CD4-positive, alpha-beta T cell treated with Interleukin-4 for 4 hours (primary cell): Measurements from ENCODE around the gene MIA2.
"Not testable (repeated sequence)": the region's sequence is repeated elsewhere in the genome, so short reads cannot be mapped to it uniquely, and the experiment has no call there.

Experiments
- DNase-seq: peaks from one replicate; pipeline ENCODE4 v3.0.0-alpha.2; 2020

The MIA2 gene

DNA sequence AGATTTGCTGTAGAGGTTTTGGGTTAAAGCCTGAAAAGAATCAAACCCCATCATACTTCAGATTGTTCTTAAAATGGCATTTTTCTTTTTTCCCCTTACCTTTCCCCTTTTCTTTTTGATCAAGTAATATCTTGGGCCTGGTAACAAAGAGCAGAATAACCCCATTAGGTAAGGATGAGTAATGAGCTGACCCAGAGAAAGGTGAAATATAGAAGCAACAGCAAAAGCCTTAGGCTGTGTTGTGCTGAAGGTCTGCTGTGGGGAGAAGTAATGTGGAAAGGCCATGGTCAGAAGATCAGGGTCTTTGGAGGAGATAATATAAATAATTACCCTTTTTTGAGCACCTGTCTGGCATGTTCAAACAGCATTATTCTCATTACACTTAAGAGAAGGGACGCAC lies 42.3 kb downstream of the MIA2 start:
- no peak for DNase-seq

DNA sequence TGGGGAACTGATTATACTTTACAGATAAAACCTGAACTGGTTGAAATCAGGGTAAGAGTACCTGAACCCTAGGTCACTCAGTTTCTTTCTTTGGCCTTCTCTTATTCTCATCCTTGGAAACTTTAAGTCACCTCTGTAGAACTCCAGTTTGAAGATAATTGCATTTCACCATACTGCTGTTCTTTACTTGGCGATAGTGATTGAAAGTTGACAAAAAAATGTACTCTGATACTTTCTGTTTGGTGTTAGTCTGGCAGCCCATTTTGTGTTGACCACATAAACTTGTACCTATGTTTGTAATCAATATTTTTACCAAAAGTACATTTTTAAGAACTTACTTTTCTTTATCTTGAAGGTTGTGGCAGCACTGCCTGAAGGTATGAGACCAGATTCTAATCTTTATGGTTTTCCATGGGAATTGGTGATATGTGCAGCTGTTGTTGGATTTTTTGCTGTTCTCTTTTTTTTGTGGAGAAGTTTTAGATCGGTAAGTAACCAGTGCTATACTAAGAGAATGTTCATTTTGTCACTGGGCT lies 42.9 kb downstream of the MIA2 start:
- no peak for DNase-seq

DNA sequence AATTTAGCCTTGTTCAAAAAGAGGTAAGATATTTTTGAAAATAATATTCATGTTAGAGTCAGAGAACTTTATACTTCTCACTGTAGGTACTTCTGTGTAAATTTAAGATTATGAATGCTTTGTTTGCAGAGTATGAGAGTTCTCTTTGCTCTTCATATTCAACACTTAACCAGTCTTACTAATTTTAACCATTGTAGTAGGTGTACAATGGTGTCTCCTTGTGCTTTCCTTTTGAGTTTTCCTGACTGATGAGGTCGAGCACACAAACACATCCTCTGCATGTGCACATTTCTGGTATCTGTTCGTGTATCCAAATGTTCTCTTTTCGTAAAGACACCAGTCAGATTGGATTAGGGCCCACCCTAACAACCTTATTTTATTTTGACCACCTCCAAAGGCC lies 45.8 kb downstream of the MIA2 start:
- DNase-seq: no peak

DNA sequence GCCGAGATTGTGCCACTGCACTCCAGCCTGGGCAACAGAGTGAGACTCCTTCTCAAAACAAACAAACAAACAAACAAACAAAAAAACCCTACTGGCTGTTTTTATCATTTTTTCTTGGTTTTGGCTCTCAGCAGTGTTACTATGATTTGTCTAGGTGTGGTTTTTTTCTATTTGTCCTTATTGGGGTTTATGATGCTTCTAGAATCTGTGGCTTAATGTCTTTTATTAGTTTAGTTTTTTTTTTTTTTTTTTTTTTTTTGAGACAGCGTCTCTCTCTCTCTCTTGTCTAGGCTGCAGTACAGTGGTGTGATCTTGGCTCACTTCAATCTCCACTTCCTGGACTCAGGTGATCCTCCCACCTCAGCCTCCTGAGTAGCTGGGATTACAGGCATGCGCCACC lies 47.0 kb downstream of the MIA2 start:
- not testable (repeated sequence) for DNase-seq

DNA sequence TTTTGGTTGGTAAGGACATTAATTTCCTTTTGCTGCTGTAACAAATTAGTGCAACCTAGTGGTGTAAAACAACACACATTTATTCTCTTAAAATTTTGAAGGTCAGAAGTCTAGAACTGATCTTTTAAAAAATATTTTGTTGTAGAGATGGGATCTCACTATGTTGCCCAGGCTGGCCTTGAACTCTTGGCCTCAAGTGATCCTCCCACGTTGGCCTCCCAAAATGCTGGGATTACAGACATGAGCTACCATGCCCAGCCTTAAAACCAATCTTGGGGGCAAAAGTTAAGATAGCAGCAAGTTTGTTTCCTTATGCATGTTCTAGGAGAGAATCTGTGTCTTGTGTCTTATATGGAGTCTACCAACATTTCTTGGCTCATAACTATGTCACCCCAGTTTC lies 55.8 kb downstream of the MIA2 start:
- DNase-seq: no peak

DNA sequence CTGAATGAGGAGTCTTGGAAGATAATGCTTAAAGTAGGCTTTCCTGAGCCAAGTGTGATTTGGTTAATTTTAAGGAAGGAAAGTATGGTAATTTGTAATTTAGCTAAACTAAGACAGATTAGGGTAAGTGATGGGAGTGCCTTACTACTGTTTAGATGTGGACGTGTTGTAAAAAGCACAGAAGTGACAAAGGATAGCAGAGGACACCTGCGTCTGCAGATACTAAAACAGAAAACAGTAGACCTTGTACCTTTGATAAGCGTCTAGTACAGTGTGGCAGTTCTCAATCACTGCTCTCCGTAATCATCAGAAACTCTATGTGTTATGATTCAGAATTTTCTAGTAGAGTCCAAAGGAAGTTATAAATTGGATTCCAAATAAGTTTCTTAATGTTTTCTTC lies 58.0 kb downstream of the MIA2 start:
- no peak for DNase-seq

DNA sequence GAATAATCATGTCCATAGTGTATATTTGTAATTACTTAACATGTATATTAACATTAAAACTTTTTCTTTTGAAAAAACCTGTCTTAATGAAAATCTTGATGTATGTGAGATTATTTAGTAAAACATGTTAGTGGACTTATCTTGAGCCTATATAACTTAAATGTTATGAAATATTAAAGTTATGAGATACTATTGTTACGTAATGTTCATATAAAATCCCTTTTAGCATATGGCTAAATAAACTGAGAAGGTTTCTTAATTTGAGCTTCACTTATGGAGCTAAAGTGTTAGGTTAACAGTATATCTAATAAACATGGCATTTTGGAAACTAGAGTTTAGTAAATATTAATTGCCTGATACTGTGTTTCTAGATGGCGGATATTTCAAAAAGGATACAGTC lies 59.9 kb downstream of the MIA2 start:
- no peak for DNase-seq

DNA sequence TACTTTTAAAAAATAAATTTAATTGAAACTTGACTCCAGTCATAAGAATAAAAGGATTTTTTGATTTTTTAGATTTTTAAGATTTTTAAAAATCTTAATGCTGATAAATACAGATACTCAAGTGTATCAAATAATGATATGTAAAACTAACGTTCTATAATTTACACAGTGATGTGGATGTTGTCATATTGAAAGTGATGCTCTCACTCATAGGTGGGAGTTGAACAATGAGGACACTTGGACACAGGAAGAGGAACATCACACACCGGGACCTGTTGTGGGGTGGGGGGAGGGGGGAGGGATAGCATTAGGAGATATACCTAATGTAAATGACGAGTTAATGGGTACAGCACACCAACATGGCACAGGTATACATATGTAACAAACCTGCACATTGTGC lies 66.7 kb downstream of the MIA2 start:
- DNase-seq: not testable (repeated sequence)

DNA sequence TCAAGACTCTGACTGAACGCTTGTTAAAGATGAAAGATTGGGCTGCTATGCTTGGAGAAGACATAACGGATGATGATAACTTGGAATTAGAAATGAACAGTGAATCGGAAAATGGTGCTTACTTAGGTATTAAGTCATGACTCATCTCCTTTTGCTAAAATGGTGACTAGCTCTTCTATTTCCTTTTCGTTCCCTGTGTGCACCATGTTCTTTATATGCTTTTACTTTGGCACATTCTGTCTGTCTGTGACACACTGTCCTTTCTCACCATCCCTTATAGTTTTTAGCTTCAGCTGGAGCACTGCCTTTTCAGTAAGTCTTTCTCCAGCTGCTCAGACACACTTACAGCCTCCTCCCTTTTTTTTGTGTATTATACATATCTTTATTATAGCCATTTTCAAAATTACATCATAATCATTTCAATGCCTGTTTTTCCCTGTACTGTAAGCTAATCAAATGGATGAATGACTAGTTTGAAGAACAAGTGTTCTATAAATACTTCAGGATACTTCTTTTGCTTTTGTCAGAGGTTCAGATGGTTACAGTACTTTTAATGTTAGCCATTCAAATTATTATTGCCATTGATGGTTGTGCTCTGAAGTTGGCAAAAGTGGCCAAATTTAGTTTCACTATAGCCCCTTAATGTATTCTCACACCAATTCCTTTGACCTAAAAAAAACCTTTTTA lies 68.6 kb downstream of the MIA2 start:
- no peak for DNase-seq

DNA sequence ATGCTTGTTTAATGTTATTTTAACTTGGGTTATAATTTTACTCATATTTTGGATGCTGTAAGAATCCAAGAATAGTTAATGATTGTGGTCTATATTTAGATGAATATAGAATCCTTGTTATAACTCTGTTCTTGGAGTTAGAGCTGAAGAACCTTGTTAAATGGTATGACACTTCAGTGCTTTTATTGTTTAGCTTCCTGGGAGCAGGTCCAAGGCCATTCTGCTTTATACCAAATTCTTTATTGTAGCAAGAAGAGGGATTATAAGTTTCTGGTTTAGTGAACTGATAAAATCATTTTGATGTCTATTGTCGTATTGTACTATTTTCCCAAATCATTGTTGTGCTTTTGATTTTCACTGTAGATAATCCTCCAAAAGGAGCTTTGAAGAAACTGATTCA lies 69.4 kb downstream of the MIA2 start:
- DNase-seq: no peak

DNA sequence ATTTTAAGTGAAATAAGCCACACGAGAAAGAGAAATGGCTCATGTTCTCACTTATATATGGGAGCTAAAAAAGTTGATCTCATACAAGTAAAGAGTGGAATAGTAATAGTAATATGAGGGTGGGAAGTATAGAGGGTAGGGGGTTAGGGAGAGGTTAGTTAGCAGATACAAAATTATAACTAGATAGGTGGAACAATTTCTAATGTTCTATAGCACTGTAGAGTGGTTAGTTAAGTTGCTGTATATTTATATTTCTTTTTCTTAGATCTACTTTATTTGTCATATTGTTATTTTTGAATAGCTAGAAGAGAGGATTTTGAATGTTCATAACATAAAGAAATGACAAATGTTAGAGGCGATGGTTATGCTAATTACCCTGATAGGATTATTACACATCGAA lies 74.1 kb downstream of the MIA2 start:
- no peak for DNase-seq

DNA sequence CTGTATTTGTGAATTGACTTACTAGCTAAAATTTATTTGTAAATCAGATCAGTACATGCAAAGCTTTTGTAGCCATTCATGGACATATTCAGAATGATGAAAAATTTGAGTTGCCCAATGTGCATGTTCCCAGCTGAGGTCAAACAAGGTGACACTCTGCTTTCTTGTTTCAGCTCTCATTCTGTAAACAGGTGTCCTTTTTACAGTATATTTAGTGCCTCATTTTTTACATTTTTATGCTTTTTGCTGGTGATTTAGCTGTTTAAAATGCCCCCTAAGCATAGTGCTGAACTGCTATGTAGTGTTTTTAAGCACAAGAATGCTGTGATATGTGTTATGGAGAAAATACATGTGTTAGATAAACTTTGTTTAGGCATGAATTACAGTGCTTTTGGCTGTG lies 76.3 kb downstream of the MIA2 start:
- no peak for DNase-seq

DNA sequence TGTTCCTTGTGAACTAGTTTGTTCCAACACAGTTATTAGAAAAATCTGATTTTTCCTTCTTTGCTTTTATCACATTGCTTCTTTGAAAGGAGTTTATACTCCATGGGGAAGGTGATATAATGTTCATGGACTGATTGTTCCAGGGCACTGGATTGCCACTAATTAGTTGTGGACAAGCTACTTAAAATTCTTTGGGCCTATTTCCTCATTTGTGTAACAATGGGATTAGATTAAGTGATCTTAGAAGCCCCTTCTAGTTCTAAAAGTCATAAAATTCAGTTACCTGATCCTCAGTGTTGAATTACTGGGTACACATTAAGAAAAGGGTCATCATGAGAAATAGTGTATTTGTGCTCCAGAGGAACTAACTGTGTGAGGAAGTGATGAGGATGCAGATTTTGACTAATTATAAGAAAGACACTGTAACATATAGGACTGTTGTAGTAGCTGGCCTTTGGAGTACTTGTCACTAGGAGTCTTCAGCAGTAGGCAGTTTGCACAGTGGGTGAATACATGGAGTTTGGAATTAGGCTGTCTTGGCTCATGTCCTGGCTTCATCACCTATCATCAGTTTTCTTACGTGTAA lies 82.2 kb downstream of the MIA2 start:
- no peak for DNase-seq

DNA sequence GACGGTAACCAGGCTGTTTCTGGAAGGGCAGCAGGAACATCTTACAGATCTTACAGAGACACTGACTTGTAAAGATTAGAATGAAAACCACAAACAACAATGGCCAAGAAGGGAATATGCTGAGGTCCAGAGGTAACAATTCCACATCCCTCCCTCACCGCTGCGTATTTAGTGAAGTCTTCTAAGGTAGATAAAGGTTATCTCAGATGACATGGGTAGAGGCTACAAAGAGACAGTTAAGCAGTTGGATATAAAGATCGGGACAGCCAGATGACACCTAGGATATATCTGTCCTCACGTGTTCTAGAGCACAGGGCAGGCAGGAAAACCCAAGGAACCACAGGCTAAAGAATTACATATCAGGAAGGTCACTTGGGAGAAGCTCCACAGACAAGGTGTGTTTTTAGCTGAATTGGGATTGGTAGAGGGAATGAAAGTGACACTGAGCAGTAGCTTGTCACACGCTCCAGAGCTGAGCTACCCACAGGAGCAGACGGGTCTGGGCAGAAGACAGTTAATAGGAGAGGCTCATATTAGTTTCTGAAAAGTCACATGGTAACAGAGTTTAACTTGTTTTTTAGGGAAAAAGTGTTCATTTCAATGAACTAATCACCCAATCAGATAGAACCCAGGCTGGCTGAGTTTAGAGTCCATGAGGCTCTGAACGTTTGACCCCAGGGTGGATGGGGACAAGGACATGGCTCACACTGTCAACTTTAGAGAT lies 83.3 kb downstream of the MIA2 start:
- DNase-seq: no peak

DNA sequence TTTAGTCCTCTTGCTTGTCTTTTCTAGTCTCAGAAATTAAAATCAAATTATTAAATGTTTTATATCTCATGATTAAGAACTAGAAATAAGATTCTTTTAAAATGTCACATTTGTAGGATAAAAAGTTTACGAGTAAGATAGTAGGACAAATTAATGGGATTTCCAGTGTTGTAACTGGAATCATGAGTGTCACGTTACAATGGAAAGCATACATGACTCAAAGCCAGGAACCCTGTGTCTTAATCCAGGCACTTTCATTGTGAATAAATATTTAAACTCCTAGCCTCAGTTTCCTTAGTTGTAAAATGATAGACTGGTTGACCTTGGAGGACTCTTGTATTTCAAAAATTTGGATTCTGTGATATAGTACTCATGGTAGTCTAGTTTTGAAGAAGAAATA lies 84.9 kb downstream of the MIA2 start:
- no peak for DNase-seq

DNA sequence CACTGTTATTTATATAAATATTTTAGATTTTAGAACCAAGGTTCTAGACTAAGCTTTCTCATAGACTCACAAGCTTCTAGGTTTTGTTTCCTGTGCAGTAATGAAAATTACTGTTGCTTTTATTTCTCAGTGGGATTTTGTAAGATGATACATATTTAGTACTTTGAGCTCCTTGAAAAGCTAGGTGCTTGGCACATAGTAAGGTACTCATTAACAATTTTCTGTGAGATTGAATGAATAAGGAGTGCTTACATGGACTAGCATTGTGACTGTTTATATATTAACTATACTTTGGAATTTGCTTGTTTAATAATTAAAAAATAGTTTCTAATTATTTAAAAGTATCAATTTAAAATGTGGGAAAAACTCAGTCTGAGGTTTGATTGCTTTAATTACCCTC lies 85.7 kb downstream of the MIA2 start:
- no peak for DNase-seq

DNA sequence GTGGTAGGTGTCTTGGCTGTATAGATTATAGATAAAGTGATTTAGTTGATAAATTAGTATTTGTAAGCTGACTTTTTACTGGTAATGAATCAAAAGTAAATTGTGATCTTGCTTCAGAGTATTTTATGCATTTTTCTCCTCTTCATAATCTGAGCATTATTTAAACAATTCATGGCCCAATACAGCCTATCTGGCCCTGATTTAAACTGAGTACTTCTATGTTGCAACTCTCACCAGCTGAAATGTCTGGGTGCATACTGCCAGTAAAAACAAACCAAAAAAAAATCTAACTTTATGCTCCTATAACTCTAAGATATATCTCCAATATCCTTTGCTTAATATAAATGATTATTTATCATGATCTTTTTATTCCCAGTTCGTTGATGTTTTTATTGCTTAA lies 86.6 kb downstream of the MIA2 start:
- no peak for DNase-seq

DNA sequence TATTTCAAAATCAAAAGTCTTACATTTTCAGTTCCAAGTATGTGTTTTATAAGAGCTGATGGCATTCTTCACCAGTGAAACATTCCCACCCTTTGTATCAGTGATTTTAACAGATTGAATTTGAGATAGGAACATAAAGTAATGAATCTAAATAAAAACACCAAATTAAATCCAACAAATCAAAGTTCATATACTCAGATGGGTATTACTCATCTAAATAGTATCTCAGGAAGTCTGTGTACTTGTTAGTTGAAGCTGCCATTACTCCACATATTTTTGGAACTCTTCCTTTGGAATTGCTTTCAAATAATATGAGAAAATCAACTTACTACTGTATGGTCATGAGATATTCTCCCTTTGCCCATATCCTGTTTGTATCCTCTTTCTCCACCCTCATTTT lies 89.1 kb downstream of the MIA2 start:
- DNase-seq: no peak

DNA sequence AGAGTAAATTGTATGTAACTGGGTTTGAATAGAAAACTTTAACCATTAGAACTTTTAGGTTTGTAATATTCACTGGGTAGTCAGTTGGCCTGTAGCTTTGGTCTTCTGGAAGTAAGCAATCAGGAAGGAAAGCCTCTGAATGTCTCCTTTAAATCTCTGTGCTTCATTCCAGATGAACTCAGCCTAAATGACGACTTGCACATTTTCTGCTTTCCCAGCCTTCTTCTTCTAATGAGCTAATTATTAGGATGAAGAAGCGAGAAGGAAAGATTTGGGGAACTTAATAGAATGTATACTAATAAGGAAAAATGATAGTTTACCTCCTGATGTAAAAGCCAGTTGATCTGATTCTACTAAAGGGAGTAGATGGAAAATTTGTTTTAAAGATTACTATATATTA lies 90.4 kb downstream of the MIA2 start:
- no peak for DNase-seq

DNA sequence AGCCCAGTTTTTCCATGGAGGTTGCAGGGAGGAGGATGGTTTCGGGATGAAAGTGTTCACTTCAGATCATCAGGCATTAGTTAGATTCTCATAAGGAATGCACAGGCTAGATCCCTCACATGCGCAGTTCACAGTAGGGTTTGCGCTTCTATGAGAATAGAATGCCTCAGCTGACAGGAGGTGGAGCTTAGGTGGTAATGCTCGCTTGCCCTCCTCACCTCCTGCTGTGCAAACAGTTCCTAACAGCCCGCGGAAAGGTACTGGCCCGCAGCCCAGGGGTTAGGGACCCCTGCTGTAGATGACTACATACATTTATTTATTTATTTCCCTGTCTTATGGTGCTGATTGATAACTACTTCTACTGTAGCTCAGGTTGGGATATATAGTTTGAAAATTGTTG lies 105.3 kb downstream of the MIA2 start:
- no peak for DNase-seq

DNA sequence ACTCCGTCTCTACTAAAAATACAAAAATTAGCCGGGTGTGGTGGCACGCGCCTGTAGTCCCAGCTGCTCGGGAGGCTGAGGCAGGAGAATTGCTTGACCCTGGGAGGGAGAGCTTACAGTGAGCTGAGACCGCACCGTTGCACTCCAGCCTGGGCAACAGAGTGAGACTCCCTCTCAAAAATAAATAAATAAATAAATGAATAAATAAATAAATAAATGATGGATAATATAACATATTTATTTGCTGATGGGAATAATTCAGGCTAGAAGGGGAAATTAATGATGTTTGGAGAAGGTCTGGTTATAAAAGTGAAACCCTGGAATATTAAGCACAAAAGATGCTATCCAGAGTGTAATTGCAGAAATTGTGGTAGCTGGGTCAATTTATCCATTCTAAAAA lies 107.4 kb downstream of the MIA2 start:
- not testable (repeated sequence) for DNase-seq

DNA sequence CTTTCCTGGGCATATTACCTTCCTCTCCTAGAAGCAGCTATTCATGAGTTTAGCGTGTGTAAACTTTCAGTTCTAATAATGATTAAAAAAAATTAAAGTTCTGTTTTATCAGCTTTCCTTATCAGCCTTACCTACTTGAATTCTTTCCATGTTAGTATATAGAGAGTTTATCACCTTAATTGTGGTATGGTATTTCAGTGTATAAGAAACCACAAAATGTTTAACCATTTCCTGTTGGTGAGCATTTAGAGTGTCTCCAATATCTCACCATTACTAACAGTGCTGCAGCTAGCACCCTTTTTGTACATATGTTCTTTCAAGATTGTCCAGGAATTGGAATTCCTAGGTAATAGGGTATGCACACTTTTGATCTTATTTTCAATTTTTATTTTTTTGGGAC lies 109.1 kb downstream of the MIA2 start:
- DNase-seq: no peak

DNA sequence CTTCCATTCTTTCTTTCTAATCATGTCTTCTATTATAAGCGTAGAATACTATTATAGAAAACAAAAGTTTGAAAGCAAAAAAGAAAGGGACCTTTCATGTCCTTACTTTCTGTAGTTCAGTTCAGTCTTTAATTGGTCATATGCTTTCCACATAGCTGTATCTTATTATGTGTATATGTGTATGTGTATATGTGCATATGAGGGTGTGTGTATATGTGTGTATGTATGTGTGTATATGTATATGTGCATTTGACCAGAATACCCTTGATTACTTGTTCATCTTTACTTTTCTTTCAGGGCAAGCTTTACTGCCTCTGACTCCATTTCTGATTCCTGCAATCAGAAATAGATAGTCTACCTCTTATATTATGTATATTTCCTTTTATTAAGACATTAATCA lies 109.9 kb downstream of the MIA2 start:
- no peak for DNase-seq

DNA sequence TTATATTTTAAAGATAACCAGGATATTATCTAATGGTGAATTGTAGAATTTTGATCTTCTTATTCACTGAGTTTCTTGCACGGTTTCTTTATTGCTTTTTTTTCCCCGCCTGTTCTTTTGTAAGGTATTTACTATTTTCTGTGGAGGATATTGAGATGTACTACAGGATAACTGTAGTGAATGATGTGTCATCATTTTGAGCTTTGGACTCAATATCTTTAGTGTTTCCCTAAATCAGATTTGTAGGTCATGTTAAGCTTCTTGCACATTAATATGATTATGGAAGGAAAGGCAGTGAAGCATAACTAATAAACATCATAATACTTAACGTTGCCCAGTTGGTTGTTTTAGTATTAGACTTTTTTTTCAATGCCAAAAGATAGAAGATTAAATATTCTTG lies 117.2 kb downstream of the MIA2 start:
- no peak for DNase-seq
